Liver (tissue), 9 donors: Measurements from ENCODE around the gene PTPRQ. TPM values are rescaled to one million over a fixed set of nuclear protein-coding genes. Genes with fewer than 3 reads are reported as not detected.

Experiments
- DNase-seq: peaks from one replicate; pipeline ENCODE4 v3.0.0-alpha.2; 2017; ENCODE audit warnings: low spot score
- H3K27ac ChIP-seq, 2 donors: one replicate each; pipeline ENCODE4 v1.7.0; 2013; ENCODE audit warnings: inconsistent platforms in 2 of 2, low read length in 2 of 2, control low read depth in 1 of 2, low read depth in 1 of 2, mild to moderate bottlenecking in 1 of 2
- H3K27me3 ChIP-seq, 4 donors: one replicate each; pipeline versions ENCODE4 v1.6.1 to v1.7.0; 2013; ENCODE audit warnings: low read length in 3 of 4, inconsistent platforms in 1 of 4, mild to moderate bottlenecking in 1 of 4, moderate library complexity in 1 of 4; ENCODE audit not compliant: control insufficient read depth in 4 of 4, insufficient read depth in 4 of 4
- H3K36me3 ChIP-seq, 4 donors: one replicate each; pipeline versions ENCODE4 v1.6.1 to v1.7.0; 2013; ENCODE audit warnings: low read length in 3 of 4, mild to moderate bottlenecking in 3 of 4, low read depth in 1 of 4, moderate library complexity in 1 of 4; ENCODE audit not compliant: control insufficient read depth in 4 of 4, insufficient read depth in 3 of 4
- H3K4me1 ChIP-seq, 4 donors: one replicate each; pipeline versions ENCODE4 v1.6.1 to v1.7.0; 2013; ENCODE audit warnings: low read length in 3 of 4, mild to moderate bottlenecking in 3 of 4, moderate library complexity in 1 of 4; ENCODE audit not compliant: control insufficient read depth in 4 of 4, insufficient read depth in 4 of 4
- H3K4me3 ChIP-seq, 3 donors: one replicate each; pipeline versions ENCODE4 v1.6.1 to v1.7.0; 2013; ENCODE audit warnings: low read length in 3 of 3, control low read depth in 1 of 3, low read depth in 1 of 3, mild to moderate bottlenecking in 1 of 3
- H3K9ac ChIP-seq, 2 donors: one replicate each; pipeline ENCODE4 v1.7.0; 2013; ENCODE audit warnings: low read length in 2 of 2, mild to moderate bottlenecking in 2 of 2, moderate library complexity in 2 of 2, control low read depth in 1 of 2, low read depth in 1 of 2
- H3K9me3 ChIP-seq, 4 donors: one replicate each; pipeline versions ENCODE4 v1.6.1 to v1.7.0; 2013; ENCODE audit warnings: low read length in 3 of 4; ENCODE audit not compliant: control insufficient read depth in 4 of 4
- FOXA1 ChIP-seq: IDR thresholded peaks from 2 replicates; pipeline ENCODE4 v1.6.1; 2016; ENCODE audit warnings: antibody characterized with exemption
- FOXA2 ChIP-seq: IDR thresholded peaks from 2 replicates; pipeline ENCODE4 v1.6.1; 2016; ENCODE audit warnings: antibody characterized with exemption
- GABPA ChIP-seq, 2 donors: IDR thresholded peaks in 1 of 2; conservative IDR thresholded peaks in 1 of 2; 2 replicates each; pipeline ENCODE4 v1.6.1; 2016; ENCODE audit warnings: antibody characterized with exemption in 2 of 2, mild to moderate bottlenecking in 1 of 2, moderate library complexity in 1 of 2
- HNF4A ChIP-seq, 2 donors: conservative IDR thresholded peaks; 2 replicates each; pipeline ENCODE4 v1.6.1; 2016; ENCODE audit warnings: antibody characterized with exemption in 2 of 2, mild to moderate bottlenecking in 2 of 2
- RAD21 ChIP-seq, 2 donors: IDR thresholded peaks; 2 replicates each; pipeline ENCODE4 v1.6.1; 2016; ENCODE audit warnings: antibody characterized with exemption in 2 of 2, mild to moderate bottlenecking in 2 of 2
- REST ChIP-seq: IDR thresholded peaks from 2 replicates; pipeline ENCODE4 v1.6.1; 2016; ENCODE audit warnings: antibody characterized with exemption, mild to moderate bottlenecking
- RXRA ChIP-seq, 2 donors: IDR thresholded peaks; 2 replicates each; pipeline ENCODE4 v1.6.1; 2017 to 2018; ENCODE audit warnings: antibody characterized with exemption in 2 of 2, mild to moderate bottlenecking in 1 of 2
- SP1 ChIP-seq: IDR thresholded peaks from 2 replicates; pipeline ENCODE4 v1.6.1; 2018; ENCODE audit warnings: antibody characterized with exemption, mild to moderate bottlenecking
- YY1 ChIP-seq: IDR thresholded peaks from 2 replicates; pipeline ENCODE4 v1.6.1; 2016; ENCODE audit warnings: antibody characterized with exemption, mild to moderate bottlenecking
- ZBTB33 ChIP-seq: IDR thresholded peaks from 2 replicates; pipeline ENCODE4 v1.6.1; 2016; ENCODE audit warnings: antibody characterized with exemption
- WGBS: extraction: QIAGEN DNeasy Blood & Tissue Kit; methylation state at CpG from one replicate; pipeline ENCODE4 v1.1.7; 2013; 5-methylcytosine and 5-hydroxymethylcytosine counted together
- polyA plus RNA-seq, 2 donors: library from polyadenylated mRNA; stranded (reverse) in 1 of 2; unstranded in 1 of 2; fragments of 200-250 nt in 1 of 2; fragments of >200 nt in 1 of 2; fragmentation: Nextera tagmentation in 1 of 2; extraction: Ambion mirVana in 1 of 2; gene quantifications; one replicate each; pipeline versions ENCODE4 v1.2.1 to v1.2.3, GENCODE V29; 2013 to 2015
- total RNA-seq, 2 donors: library from RNA; depleted of rRNA; stranded (reverse); fragments of >200 nt; gene quantifications; one replicate each; pipeline ENCODE4 v1.2.3, GENCODE V29; 2014
- TF ChIP-seq, protein P1 (sequence below): IDR thresholded peaks from 2 replicates; pipeline ENCODE4 v1.6.1; 2016; ENCODE audit warnings: antibody characterized with exemption
- TF ChIP-seq, protein P2 (sequence below): IDR thresholded peaks from 2 replicates; pipeline ENCODE4 v1.6.1; 2016; ENCODE audit warnings: antibody characterized with exemption
- donor health status: healthy.
- donor health status: healthy.
- donor health status: healthy.
- donor health status: healthy.
- donor health status: healthy.

PTPRQ gene
- total and polyA plus RNA-seq, 4 donors = 0.02 to 0.08 (median 0.04) TPM

- Histone ChIP-seq H3K9me3 (no peaks in the 10 kb centered on the region), H3K27me3 (peaks cover 0 to 4% (median under 1%) of the 10 kb centered on the region in 4 donors), H3K36me3 (no peaks in the 10 kb centered on the region), H3K9ac (no peak overlapping the region), H3K4me3 (no peak overlapping the region), H3K4me1 (no peaks in the 10 kb centered on the region), H3K27ac (no peak overlapping the region)
- no peak for TF ChIP-seq REST
- no peak for TF ChIP-seq ZBTB33
- DNase-seq = no peak
- 62% methylated on average over 5 of the region's 5 CpGs for WGBS
Measured at GRCh38 chr12:80485222-80485987, 41.4 kb downstream of the PTPRQ start.

- WGBS = 72% methylated on average over 2 of the region's 2 CpGs
- H3K36me3 ChIP-seq = no peaks in the 10 kb centered on the region
- H3K4me3 ChIP-seq = no peak overlapping the region
- no peak overlapping the region for H3K27ac ChIP-seq
- H3K9me3 ChIP-seq = no peaks in the 10 kb centered on the region
- H3K9ac ChIP-seq = no peak overlapping the region
- DNase-seq = no peak
- TF ChIP-seq RAD21 (IDR thresholded peaks at IDR 0.05) (no peak), SP1 (no peak), FOXA2 (no peak), FOXA1 (no peak)
- TF ChIP-seq, protein P1, sequence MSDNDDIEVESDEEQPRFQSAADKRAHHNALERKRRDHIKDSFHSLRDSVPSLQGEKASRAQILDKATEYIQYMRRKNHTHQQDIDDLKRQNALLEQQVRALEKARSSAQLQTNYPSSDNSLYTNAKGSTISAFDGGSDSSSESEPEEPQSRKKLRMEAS = no peak
- H3K27me3 ChIP-seq = peaks cover 0 to 4% (median under 1%) of the 10 kb centered on the region in 4 donors
- no peaks in the 10 kb centered on the region for H3K4me1 ChIP-seq
Measured at GRCh38 chr12:80490329-80490728, 46.3 kb downstream of the PTPRQ start.

DNA sequence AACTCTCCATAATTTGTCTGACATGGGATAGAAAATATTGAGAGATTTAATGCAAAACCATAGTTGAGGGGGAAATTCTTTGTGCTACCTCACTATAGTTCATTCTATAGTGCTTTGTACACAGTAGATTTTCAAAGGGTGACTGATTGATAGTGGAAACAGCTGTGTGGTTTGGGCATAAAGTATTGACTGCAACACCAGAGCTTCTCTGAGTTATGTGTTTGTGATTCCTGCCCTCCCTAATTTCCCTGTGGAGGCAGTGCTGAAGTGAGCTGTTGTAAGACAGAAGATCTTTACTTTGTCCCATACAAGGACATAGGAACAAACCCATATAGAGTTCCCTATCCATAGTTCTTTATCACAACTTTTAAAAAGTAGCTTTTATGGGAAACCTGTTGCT is 47.1 kb downstream of the PTPRQ start:
- Histone ChIP-seq H3K36me3 (no peaks in the 10 kb centered on the region), H3K27ac (no peak overlapping the region), H3K9me3 (no peaks in the 10 kb centered on the region), H3K4me1 (no peaks in the 10 kb centered on the region), H3K9ac (no peak overlapping the region), H3K4me3 (no peak overlapping the region), H3K27me3 (peaks cover 0 to 4% (median under 1%) of the 10 kb centered on the region in 4 donors)
- DNase-seq = no peak
- TF ChIP-seq YY1 = no peak
- TF ChIP-seq GABPA (IDR thresholded peaks at IDR 0.05 in 1 of 2, conservative IDR thresholded peaks at IDR 0.05 in 1 of 2) = no peak
- TF ChIP-seq, protein P2, sequence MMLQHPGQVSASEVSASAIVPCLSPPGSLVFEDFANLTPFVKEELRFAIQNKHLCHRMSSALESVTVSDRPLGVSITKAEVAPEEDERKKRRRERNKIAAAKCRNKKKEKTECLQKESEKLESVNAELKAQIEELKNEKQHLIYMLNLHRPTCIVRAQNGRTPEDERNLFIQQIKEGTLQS = no peak
- TF ChIP-seq REST = no peak
- no peak for TF ChIP-seq ZBTB33
- TF ChIP-seq FOXA1 = no peak
- no peak for TF ChIP-seq RXRA (IDR thresholded peaks at IDR 0.05)
- TF ChIP-seq FOXA2 = no peak
- TF ChIP-seq HNF4A (conservative IDR thresholded peaks at IDR 0.05) = no peak
